Pancreas (tissue), 10 donors: ENCODE data around the gene PCDHGA12. TPM values are rescaled to one million over a fixed set of nuclear protein-coding genes. Genes with fewer than 3 reads are reported as not detected.
"Not testable (repeated sequence)": the region's sequence is repeated elsewhere in the genome, so short reads cannot be mapped to it uniquely, and the experiment has no call there.

Experiments
- ATAC-seq, 4 donors: fragments of 200-7000 bp; cut with Tn5 transposase; one replicate each; pipeline versions ENCODE4 v1.8.0 to v1.9.1; 2020; ENCODE audit warnings: mild to moderate bottlenecking in 4 of 4, moderate library complexity in 4 of 4
- DNase-seq, 6 donors: peaks; one replicate each; pipeline ENCODE4 v3.0.0-alpha.2; 2020
- FAIRE-seq: peaks from 2 replicates; lab custom pipeline; 2012; peaks lifted over from hg19 to GRCh38; lab: Jason Lieb, UNC
- H3K27ac ChIP-seq, 4 donors: fragments of 200-600 bp; sonication (generic); 1 replicate in 3 of 4; 2 replicates in 1 of 4; pipeline versions ENCODE4 v1.5.0 to v1.8.0; 2020
- H3K27me3 ChIP-seq, 4 donors: fragments of 200-600 bp; one replicate each; pipeline ENCODE4 v1.8.0; 2021
- H3K36me3 ChIP-seq, 3 donors: fragments of 200-600 bp; sonication (generic) in 1 of 3; one replicate each; pipeline versions ENCODE4 v1.5.0 to v1.8.0; 2020 to 2021
- H3K4me1 ChIP-seq, 3 donors: fragments of 200-600 bp; one replicate each; pipeline ENCODE4 v1.8.0; 2021
- H3K4me3 ChIP-seq, 4 donors: fragments of 200-600 bp; sonication (generic) in 2 of 4; one replicate each; pipeline versions ENCODE4 v1.5.0 to v1.8.0; 2020 to 2021
- H3K9me3 ChIP-seq, 4 donors: fragments of 200-600 bp; one replicate each; pipeline ENCODE4 v1.8.0; 2021
- CTCF ChIP-seq, 4 donors: fragments of 200-600 bp; sonication (generic) in 3 of 4; IDR thresholded peaks; one replicate each; pipeline versions ENCODE4 v1.5.0 to v1.8.0; 2021; ENCODE audit warnings: antibody characterized with exemption in 4 of 4
- WGBS, 2 donors: extraction: QIAGEN DNeasy Blood & Tissue Kit; methylation state at CpG; one replicate each; pipeline ENCODE4 v1.1.7; 2013; 5-methylcytosine and 5-hydroxymethylcytosine counted together
- intact Hi-C, 3 donors: fragments of 100-400 bp; cut with DNase I; formaldehyde crosslinking; loops; one replicate each; pipeline versions ENCODE4 v1.11.1 to v1.14.2; 2022
- polyA plus RNA-seq, 2 donors: library from polyadenylated mRNA; stranded (reverse); fragments of 200-250 nt; gene quantifications; one replicate each; pipeline ENCODE4 v1.2.3, GENCODE V29; 2013
- total RNA-seq, 6 donors: library from RNA; stranded (reverse); fragmentation: NEBNext Ultra II Directional in 4 of 6; extraction: Animal tissue kit (Norgen Biotek cat#: 25700) in 4 of 6; gene quantifications; one replicate each; pipeline versions ENCODE4 v1.2.1 to v1.2.4, GENCODE V29; 2021 to 2023
- donor health status: healthy with polysubstance abuse.
- donor health status: DM: no; HTN: no; CAD: no; lungs with moderate emphysema.
- donor health status: DM: no; HTN: no; CAD: no.
- donor health status: control.
- donor health status: control.
- donor health status: Bipolar disorder and iron deficiency.
- donor health status: DM: yes; HTN: yes; CAD: no.
- donor health status: DM: no; HTN: no; CAD: no.
- donor health status: DM: no; HTN: no; CAD: no.
- donor health status: DM: yes; HTN: yes; CAD: no.

Gene PCDHGA12
- total and polyA plus RNA-seq, 8 donors, result 0.33 to 2.3 (median 1.4) TPM

GRCh38 chr5:141403387-141403786 lies 26.9 kb upstream of the PCDHGA12 start:
- Histone ChIP-seq H3K9me3 (peaks cover 0 to 6% (median 2%) of the 10 kb centered on the region in 4 donors), H3K4me1 (peaks cover 0 to 2% (median 0%) of the 10 kb centered on the region in 3 donors), H3K27ac (no peak overlapping the region), H3K36me3 (no peaks in the 10 kb centered on the region), H3K4me3 (no peak overlapping the region), H3K27me3 (no peaks in the 10 kb centered on the region)
- DNase-seq (peak in 1 of 6 donors; percentile 34), ATAC-seq (no peak), FAIRE-seq (no peak)
- TF ChIP-seq CTCF (IDR thresholded peaks at IDR 0.05), result no peak
- 23 to 27% methylated on average over 22 of the region's 22 CpGs for WGBS, 2 donors
- intact Hi-C loops, result loop anchor here in 1 of 3 donors (10.0 kb wide), 1 partner anchor 151 kb away; no protein-coding TSS in a partner anchor

- WGBS, 2 donors, result 11 to 13% methylated on average over 46 to 51 of the region's 51 CpGs
- FAIRE-seq, H3K27me3 ChIP-seq, H3K4me1 ChIP-seq, H3K36me3 ChIP-seq, H3K27ac ChIP-seq: not testable (repeated sequence)
- ATAC-seq, result peak; percentile 56 to 90 (median 78)
- intact Hi-C loops, result loop anchor here in 1 of 3 donors (10.0 kb wide), 1 partner anchor 147 kb away; no protein-coding TSS in a partner anchor
- Histone ChIP-seq H3K9me3 (peaks cover 0 to 10% (median 4%) of the 10 kb centered on the region in 4 donors), H3K4me3 (peak within 1 kb of the TSS in 2 of 4 donors; percentile 12 to 26)
- peak in 3 of 4 donors; percentile 19 to 36 (median 20) for TF ChIP-seq CTCF (IDR thresholded peaks at IDR 0.05)
- peak in 2 of 6 donors; percentile 35 to 36 for DNase-seq
These were observed 22.4 kb upstream of the PCDHGA12 start, which contains the start of gene PCDHGB6 for GRCh38 chr5:141407790-141408505. PCDHGB6 (plus strand) TSS chr5:141408021; CDS start chr5:141408203, 182 bp downstream.

- FAIRE-seq (no peak), DNase-seq (peak in 1 of 6 donors; percentile 27), ATAC-seq (no peak)
- Histone ChIP-seq H3K27me3 (no peaks in the 10 kb centered on the region), H3K4me1 (no peaks in the 10 kb centered on the region), H3K36me3 (no peaks in the 10 kb centered on the region), H3K4me3 (no peak overlapping the region), H3K27ac (no peak overlapping the region), H3K9me3 (peaks cover 0 to 18% (median 4%) of the 10 kb centered on the region in 4 donors)
- TF ChIP-seq CTCF (IDR thresholded peaks at IDR 0.05), result no peak
- WGBS, 2 donors, result 20 to 21% methylated on average over 62 to 64 of the region's 64 CpGs
- intact Hi-C loops, result loop anchor here in 1 of 3 donors (10.0 kb wide), 2 partner anchors 115 to 145 kb away; no protein-coding TSS in a partner anchor
These were observed 20.6 kb upstream of the PCDHGA12 start for GRCh38 chr5:141409598-141410306.

- H3K9me3 ChIP-seq, result peaks cover 0 to 18% (median 4%) of the 10 kb centered on the region in 4 donors
- DNase-seq (no peak), FAIRE-seq (no peak), ATAC-seq (no peak)
- no peak overlapping the region for H3K4me3 ChIP-seq
- intact Hi-C loops, result loop anchor here in 1 of 3 donors (10.0 kb wide), 1 partner anchor 113 kb away; no protein-coding TSS in a partner anchor
- H3K27me3 ChIP-seq, result no peaks in the 10 kb centered on the region
- no peaks in the 10 kb centered on the region for H3K36me3 ChIP-seq
- no peak for TF ChIP-seq CTCF (IDR thresholded peaks at IDR 0.05)
- no peaks in the 10 kb centered on the region for H3K4me1 ChIP-seq
- WGBS, 2 donors, result 60 to 61% methylated on average over 3 of the region's 3 CpGs
- H3K27ac ChIP-seq, result no peak overlapping the region
These were observed 18.7 kb upstream of the PCDHGA12 start for GRCh38 chr5:141411575-141411974.
